GM12873 (cell line): ENCODE data around the gene ELMO2.

Source experiments
- CTCF ChIP-seq: IDR thresholded peaks from 2 replicates; pipeline ENCODE4 v1.5.1; 2012; ENCODE audit warnings: low read depth, mild to moderate bottlenecking, moderate library complexity, low read length, control low read depth; ENCODE audit not compliant: insufficient read depth; ENCODE audit errors: missing control alignments

Gene ELMO2

GRCh38 chr20:46433051-46433450 lies 26.6 kb upstream of the ELMO2 start:
- no peak for TF ChIP-seq CTCF

GRCh38 chr20:46430921-46431712 lies 24.7 kb upstream of the ELMO2 start:
- no peak for TF ChIP-seq CTCF

GRCh38 chr20:46427384-46427783 lies 21.0 kb upstream of the ELMO2 start:
- no peak for TF ChIP-seq CTCF

- TF ChIP-seq CTCF = no peak
Measured at GRCh38 chr20:46423882-46424482, 17.6 kb upstream of the ELMO2 start.

- no peak for TF ChIP-seq CTCF
Measured at GRCh38 chr20:46423342-46423741, 16.9 kb upstream of the ELMO2 start.

GRCh38 chr20:46420878-46421277 lies 14.5 kb upstream of the ELMO2 start:
- TF ChIP-seq CTCF = no peak

DNA sequence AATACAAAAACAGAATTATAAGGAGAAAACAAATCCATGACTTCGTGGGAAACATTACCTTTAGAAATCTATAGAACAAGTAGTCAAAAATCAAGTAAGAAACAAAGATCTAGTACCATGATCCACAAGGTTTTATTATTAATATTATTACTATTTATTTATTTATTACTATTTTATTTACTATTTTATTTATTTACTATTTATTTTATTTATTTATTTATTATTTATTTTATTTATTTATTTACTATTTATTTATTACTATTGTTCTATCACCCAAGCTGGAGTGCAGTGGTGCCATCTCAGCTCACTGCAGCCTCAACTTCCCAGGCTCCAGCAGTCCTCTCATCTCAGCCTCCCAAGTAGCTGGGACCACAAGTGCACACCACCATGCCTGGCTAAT lies 13.5 kb upstream of the ELMO2 start:
- no peak for TF ChIP-seq CTCF
